A549 treated with CORT108297 at 1 μM for 4 hours (cell line): ENCODE measurements around the gene TGFBI. TPM values are rescaled to one million over a fixed set of nuclear protein-coding genes. Genes with fewer than 3 reads are reported as not detected.

Experiments
- total RNA-seq: library from RNA; stranded (reverse); fragments of 200-300 nt; extraction: Qiagen RNA extraction; gene quantifications from 5 replicates; pipeline ENCODE4 v1.2.3, GENCODE V29; 2022

TGFBI gene
- 1,398 to 2,146 TPM (median 1,880 TPM) in 5 replicates for total RNA-seq

DNA sequence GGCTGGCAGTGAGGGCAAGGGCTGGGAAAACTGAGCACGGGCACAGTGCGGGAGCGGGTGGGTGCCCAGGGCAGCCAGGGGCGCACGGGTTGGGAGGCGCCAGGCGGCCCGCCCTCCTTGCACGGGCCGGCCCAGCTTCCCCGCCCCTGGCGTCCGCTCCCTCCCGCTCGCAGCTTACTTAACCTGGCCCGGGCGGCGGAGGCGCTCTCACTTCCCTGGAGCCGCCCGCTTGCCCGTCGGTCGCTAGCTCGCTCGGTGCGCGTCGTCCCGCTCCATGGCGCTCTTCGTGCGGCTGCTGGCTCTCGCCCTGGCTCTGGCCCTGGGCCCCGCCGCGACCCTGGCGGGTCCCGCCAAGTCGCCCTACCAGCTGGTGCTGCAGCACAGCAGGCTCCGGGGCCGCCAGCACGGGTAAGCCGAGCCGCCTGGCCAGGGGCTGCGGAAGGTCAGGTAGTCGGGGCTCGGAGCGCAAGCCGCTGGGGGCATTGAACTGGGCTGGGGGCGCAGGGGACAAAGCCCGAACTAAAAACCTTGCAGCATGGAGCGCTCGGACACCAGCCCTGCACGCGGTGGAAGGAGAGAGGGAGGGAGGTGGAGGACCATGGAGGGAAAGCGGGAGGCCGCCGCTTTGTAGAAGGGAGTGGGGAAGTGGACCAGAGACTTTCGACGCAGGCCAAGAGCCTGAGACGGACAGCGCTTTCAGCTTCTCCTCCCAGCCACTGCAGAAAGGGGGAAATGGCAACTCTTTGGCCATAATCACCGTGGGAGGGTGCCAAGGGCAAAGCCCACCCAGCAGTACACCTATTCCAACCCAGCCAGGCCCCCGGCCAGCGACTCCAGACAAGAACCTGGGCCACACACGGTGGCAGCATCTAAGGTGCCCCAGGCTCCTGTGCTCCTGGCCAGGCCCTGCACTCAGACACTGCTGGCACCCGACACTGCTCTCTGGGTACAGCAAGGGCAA, at the start of gene TGFBI:
Gene TGFBI, plus strand, starts transcription at position 207 of the 961 bp plus-strand sequence. Its CDS starts 68 bp downstream, at position 275.

Other genes with a start within 250 kb of the TGFBI start
- gene SLC25A48, start 194.3 kb upstream of the TGFBI start, total RNA-seq, result 0.12 to 0.34 TPM (median 0.24 TPM) in 4 of 5 replicates, not detected in the other
- gene IL9, start 133.1 kb upstream of the TGFBI start, total RNA-seq, result not detected in 5 replicates
- not detected in 5 replicates for gene LECT2, start 74.0 kb upstream of the TGFBI start, total RNA-seq
- 19.6 to 31.8 TPM (median 30.9 TPM) in 5 replicates for gene SMAD5, start 103.9 kb downstream of the TGFBI start, total RNA-seq
- gene SMIM32, start 164.2 kb downstream of the TGFBI start, total RNA-seq, result not detected in 5 replicates